HEK293 (cell line): ENCODE measurements around the gene SYNE3.

Experiments used
- KLF16 ChIP-seq: fragments of 450-650 bp; formaldehyde crosslinking; IDR thresholded peaks from 2 replicates; pipeline ENCODE4 v1.5.1; 2017; ENCODE audit warnings: missing biosample characterization, missing genetic modification characterization
- PRDM6 ChIP-seq: fragments of 450-650 bp; formaldehyde crosslinking; IDR thresholded peaks from 2 replicates; pipeline ENCODE4 v1.5.1; 2017; ENCODE audit warnings: missing biosample characterization, missing genetic modification characterization
- TSHZ1 ChIP-seq: fragments of 450-650 bp; formaldehyde crosslinking; IDR thresholded peaks from 2 replicates; pipeline ENCODE4 v1.5.1; 2016; ENCODE audit warnings: missing biosample characterization, missing genetic modification characterization, borderline replicate concordance
- ZBTB1 ChIP-seq: fragments of 450-650 bp; formaldehyde crosslinking; IDR thresholded peaks from 2 replicates; pipeline ENCODE4 v1.5.1; 2016; ENCODE audit warnings: missing biosample characterization, missing genetic modification characterization
- ZBTB21 ChIP-seq: fragments of 450-650 bp; formaldehyde crosslinking; IDR thresholded peaks from 2 replicates; pipeline ENCODE4 v1.5.1; 2017; ENCODE audit warnings: missing biosample characterization, missing genetic modification characterization
- ZFP69B ChIP-seq: fragments of 450-650 bp; formaldehyde crosslinking; IDR thresholded peaks from 2 replicates; pipeline ENCODE4 v1.5.1; 2016; ENCODE audit warnings: missing biosample characterization, missing genetic modification characterization
- ZNF140 ChIP-seq: fragments of 450-650 bp; formaldehyde crosslinking; IDR thresholded peaks from 2 replicates; pipeline ENCODE4 v1.5.1; 2016; ENCODE audit warnings: missing biosample characterization, missing genetic modification characterization
- ZNF169 ChIP-seq: fragments of 450-650 bp; formaldehyde crosslinking; IDR thresholded peaks from 2 replicates; pipeline ENCODE4 v1.5.1; 2016; ENCODE audit warnings: missing biosample characterization, missing genetic modification characterization
- ZNF19 ChIP-seq: fragments of 450-650 bp; formaldehyde crosslinking; IDR thresholded peaks from 2 replicates; pipeline ENCODE4; 2016; ENCODE audit warnings: missing biosample characterization, missing genetic modification characterization, low read depth
- ZNF214 ChIP-seq: fragments of 450-650 bp; formaldehyde crosslinking; IDR thresholded peaks from 2 replicates; pipeline ENCODE4 v1.5.1; 2017; ENCODE audit warnings: missing biosample characterization, mild to moderate bottlenecking, missing genetic modification characterization, borderline replicate concordance
- ZNF292 ChIP-seq: fragments of 450-650 bp; formaldehyde crosslinking; IDR thresholded peaks from 2 replicates; pipeline ENCODE4 v1.5.1; 2016; ENCODE audit warnings: low read depth, missing biosample characterization, missing genetic modification characterization, borderline replicate concordance
- ZNF341 ChIP-seq: fragments of 450-650 bp; formaldehyde crosslinking; IDR thresholded peaks from 2 replicates; pipeline ENCODE4; 2016; ENCODE audit warnings: low read depth, missing biosample characterization, missing genetic modification characterization
- ZNF37A ChIP-seq: fragments of 450-650 bp; IDR thresholded peaks from 2 replicates; pipeline ENCODE4 v1.5.1; 2018; ENCODE audit warnings: missing biosample characterization, missing genetic modification characterization
- ZNF501 ChIP-seq: fragments of 450-650 bp; formaldehyde crosslinking; IDR thresholded peaks from 2 replicates; pipeline ENCODE4 v1.5.1; 2016; ENCODE audit warnings: missing biosample characterization, missing genetic modification characterization
- ZNF571 ChIP-seq: fragments of 450-650 bp; formaldehyde crosslinking; IDR thresholded peaks from 2 replicates; pipeline ENCODE4 v1.5.0; 2017; ENCODE audit warnings: missing biosample characterization, missing genetic modification characterization
- ZNF623 ChIP-seq: fragments of 450-650 bp; formaldehyde crosslinking; IDR thresholded peaks from 2 replicates; pipeline ENCODE4 v1.5.1; 2016; ENCODE audit warnings: missing biosample characterization, missing genetic modification characterization
- ZNF664 ChIP-seq: fragments of 450-650 bp; formaldehyde crosslinking; IDR thresholded peaks from 2 replicates; pipeline ENCODE4 v1.5.1; 2016; ENCODE audit warnings: missing biosample characterization, missing genetic modification characterization
- ZNF677 ChIP-seq: fragments of 450-650 bp; IDR thresholded peaks from 2 replicates; pipeline ENCODE4 v1.5.0; 2018; ENCODE audit warnings: missing biosample characterization, mild to moderate bottlenecking, missing genetic modification characterization, moderate library complexity
- ZNF707 ChIP-seq: fragments of 450-650 bp; formaldehyde crosslinking; IDR thresholded peaks from 2 replicates; pipeline ENCODE4 v1.5.1; 2016; ENCODE audit warnings: missing biosample characterization, missing genetic modification characterization
- ZNF76 ChIP-seq: fragments of 450-650 bp; formaldehyde crosslinking; IDR thresholded peaks from 2 replicates; pipeline ENCODE4; 2016; ENCODE audit warnings: low read depth, missing biosample characterization, missing genetic modification characterization, borderline replicate concordance
- ZNF785 ChIP-seq: fragments of 450-650 bp; formaldehyde crosslinking; IDR thresholded peaks from 2 replicates; pipeline ENCODE4 v1.5.1; 2016; ENCODE audit warnings: missing biosample characterization, missing genetic modification characterization
- ZNF837 ChIP-seq: fragments of 450-650 bp; formaldehyde crosslinking; IDR thresholded peaks from 2 replicates; pipeline ENCODE4 v1.5.1; 2016; ENCODE audit warnings: missing biosample characterization, missing genetic modification characterization
- ZXDB ChIP-seq: fragments of 450-650 bp; formaldehyde crosslinking; IDR thresholded peaks from 2 replicates; pipeline ENCODE4 v1.5.1; 2016; ENCODE audit warnings: missing biosample characterization, missing genetic modification characterization
- TF ChIP-seq, protein P1 (sequence below): fragments of 450-650 bp; formaldehyde crosslinking; IDR thresholded peaks from 2 replicates; pipeline ENCODE4 v1.5.1; 2016; ENCODE audit warnings: missing biosample characterization, missing genetic modification characterization
- TF ChIP-seq, protein P2 (sequence below): fragments of 450-650 bp; IDR thresholded peaks from 2 replicates; pipeline ENCODE4 v1.5.1; 2018; ENCODE audit warnings: missing biosample characterization, missing genetic modification characterization
- TF ChIP-seq, protein P3 (sequence below): fragments of 450-650 bp; formaldehyde crosslinking; IDR thresholded peaks from 2 replicates; pipeline ENCODE4 v1.5.1; 2016; ENCODE audit warnings: missing biosample characterization, missing genetic modification characterization
- TF ChIP-seq, protein P4 (sequence below): fragments of 450-650 bp; formaldehyde crosslinking; IDR thresholded peaks from 2 replicates; pipeline ENCODE4 v1.5.1; 2016; ENCODE audit warnings: missing biosample characterization, missing genetic modification characterization, borderline replicate concordance
- TF ChIP-seq, protein P5 (sequence below): fragments of 450-650 bp; formaldehyde crosslinking; IDR thresholded peaks from 2 replicates; pipeline ENCODE4 v1.5.1; 2017; ENCODE audit warnings: missing biosample characterization, missing genetic modification characterization

Gene SYNE3

GRCh38 chr14:95483309-95484165 is 32.9 kb downstream of the SYNE3 start (continued):
- TF ChIP-seq ZNF571 (tag by site-specific recombination) (no peak), ZNF341 (no peak), ZNF169 (no peak), ZNF707 (tag by site-specific recombination) (no peak), KLF16 (tag by site-specific recombination) (no peak), ZNF19 (tag by site-specific recombination) (no peak), ZNF677 (no peak), ZFP69B (tag by site-specific recombination) (no peak), ZNF76 (no peak), ZBTB1 (tag by site-specific recombination) (no peak), ZNF785 (tag by site-specific recombination) (no peak), TSHZ1 (tag by site-specific recombination) (no peak), ZNF214 (tag by site-specific recombination) (no peak), ZNF37A (no peak), ZBTB21 (tag by site-specific recombination) (no peak), ZNF501 (tag by site-specific recombination) (no peak), ZXDB (tag by site-specific recombination) (no peak), ZNF140 (tag by site-specific recombination) (no peak), ZNF837 (tag by site-specific recombination) (no peak), ZNF664 (peak; percentile 90), ZNF292 (no peak), ZNF623 (tag by site-specific recombination) (no peak), PRDM6 (tag by site-specific recombination) (no peak)
- TF ChIP-seq, protein P1, sequence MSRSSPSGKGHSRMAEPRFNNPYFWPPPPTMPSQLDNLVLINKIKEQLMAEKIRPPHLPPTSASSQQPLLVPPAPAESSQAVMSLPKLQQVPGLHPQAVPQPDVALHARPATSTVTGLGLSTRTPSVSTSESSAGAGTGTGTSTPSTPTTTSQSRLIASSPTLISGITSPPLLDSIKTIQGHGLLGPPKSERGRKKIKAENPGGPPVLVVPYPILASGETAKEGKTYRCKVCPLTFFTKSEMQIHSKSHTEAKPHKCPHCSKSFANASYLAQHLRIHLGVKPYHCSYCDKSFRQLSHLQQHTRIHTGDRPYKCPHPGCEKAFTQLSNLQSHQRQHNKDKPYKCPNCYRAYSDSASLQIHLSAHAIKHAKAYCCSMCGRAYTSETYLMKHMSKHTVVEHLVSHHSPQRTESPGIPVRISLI: no peak
- TF ChIP-seq, protein P2, sequence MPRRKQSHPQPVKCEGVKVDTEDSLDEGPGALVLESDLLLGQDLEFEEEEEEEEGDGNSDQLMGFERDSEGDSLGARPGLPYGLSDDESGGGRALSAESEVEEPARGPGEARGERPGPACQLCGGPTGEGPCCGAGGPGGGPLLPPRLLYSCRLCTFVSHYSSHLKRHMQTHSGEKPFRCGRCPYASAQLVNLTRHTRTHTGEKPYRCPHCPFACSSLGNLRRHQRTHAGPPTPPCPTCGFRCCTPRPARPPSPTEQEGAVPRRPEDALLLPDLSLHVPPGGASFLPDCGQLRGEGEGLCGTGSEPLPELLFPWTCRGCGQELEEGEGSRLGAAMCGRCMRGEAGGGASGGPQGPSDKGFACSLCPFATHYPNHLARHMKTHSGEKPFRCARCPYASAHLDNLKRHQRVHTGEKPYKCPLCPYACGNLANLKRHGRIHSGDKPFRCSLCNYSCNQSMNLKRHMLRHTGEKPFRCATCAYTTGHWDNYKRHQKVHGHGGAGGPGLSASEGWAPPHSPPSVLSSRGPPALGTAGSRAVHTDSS (tag by site-specific recombination): no peak
- TF ChIP-seq, protein P3, sequence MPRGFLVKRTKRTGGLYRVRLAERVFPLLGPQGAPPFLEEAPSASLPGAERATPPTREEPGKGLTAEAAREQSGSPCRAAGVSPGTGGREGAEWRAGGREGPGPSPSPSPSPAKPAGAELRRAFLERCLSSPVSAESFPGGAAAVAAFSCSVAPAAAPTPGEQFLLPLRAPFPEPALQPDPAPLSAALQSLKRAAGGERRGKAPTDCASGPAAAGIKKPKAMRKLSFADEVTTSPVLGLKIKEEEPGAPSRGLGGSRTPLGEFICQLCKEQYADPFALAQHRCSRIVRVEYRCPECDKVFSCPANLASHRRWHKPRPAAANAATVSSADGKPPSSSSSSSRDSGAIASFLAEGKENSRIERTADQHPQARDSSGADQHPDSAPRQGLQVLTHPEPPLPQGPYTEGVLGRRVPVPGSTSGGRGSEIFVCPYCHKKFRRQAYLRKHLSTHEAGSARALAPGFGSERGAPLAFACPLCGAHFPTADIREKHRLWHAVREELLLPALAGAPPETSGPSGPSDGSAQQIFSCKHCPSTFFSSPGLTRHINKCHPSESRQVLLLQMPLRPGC: no peak
- TF ChIP-seq, protein P4, sequence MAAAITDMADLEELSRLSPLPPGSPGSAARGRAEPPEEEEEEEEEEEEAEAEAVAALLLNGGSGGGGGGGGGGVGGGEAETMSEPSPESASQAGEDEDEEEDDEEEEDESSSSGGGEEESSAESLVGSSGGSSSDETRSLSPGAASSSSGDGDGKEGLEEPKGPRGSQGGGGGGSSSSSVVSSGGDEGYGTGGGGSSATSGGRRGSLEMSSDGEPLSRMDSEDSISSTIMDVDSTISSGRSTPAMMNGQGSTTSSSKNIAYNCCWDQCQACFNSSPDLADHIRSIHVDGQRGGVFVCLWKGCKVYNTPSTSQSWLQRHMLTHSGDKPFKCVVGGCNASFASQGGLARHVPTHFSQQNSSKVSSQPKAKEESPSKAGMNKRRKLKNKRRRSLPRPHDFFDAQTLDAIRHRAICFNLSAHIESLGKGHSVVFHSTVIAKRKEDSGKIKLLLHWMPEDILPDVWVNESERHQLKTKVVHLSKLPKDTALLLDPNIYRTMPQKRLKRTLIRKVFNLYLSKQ (tag by site-specific recombination): no peak
- TF ChIP-seq, protein P5, sequence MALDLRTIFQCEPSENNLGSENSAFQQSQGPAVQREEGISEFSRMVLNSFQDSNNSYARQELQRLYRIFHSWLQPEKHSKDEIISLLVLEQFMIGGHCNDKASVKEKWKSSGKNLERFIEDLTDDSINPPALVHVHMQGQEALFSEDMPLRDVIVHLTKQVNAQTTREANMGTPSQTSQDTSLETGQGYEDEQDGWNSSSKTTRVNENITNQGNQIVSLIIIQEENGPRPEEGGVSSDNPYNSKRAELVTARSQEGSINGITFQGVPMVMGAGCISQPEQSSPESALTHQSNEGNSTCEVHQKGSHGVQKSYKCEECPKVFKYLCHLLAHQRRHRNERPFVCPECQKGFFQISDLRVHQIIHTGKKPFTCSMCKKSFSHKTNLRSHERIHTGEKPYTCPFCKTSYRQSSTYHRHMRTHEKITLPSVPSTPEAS: no peak
